K562 (cell line): ENCODE data around the gene DSP. TPM values are rescaled to one million over a fixed set of nuclear protein-coding genes. Genes with fewer than 3 reads are reported as not detected.
A peak's percentile ranks its signal among the peaks of the same experiment; 100 is the strongest.

ENCODE experiments used
- ARID1B ChIP-seq: fragments of 450-650 bp; IDR thresholded peaks from 2 replicates; pipeline ENCODE4 v1.6.1; 2016; ENCODE audit warnings: antibody characterized with exemption, mild to moderate bottlenecking, inconsistent platforms
- CEBPG ChIP-seq, 3 experiments: fragments of 200-800 bp in 1 of 3; sonication (Bioruptor generic) in 1 of 3; sonication (generic) in 1 of 3; formaldehyde crosslinking in 1 of 3; IDR thresholded peaks in 2 of 3; conservative IDR thresholded peaks in 1 of 3; 2 replicates each; pipeline versions ENCODE4 v1.6.1 to v1.8.0; 2016 to 2022; ENCODE audit warnings: missing compliant biosample characterization in 2 of 3, missing genetic modification characterization in 2 of 3, mild to moderate bottlenecking in 1 of 3, missing genetic modification reagents in 1 of 3
- E2F3 ChIP-seq: fragments of 250-450 bp; sonication (Bioruptor Pico); IDR thresholded peaks from 2 replicates; pipeline ENCODE4 v1.4.0; 2020; ENCODE audit warnings: mild to moderate bottlenecking
- FOXK2 ChIP-seq, 2 experiments: fragments of 450-650 bp; IDR thresholded peaks in 1 of 2; conservative IDR thresholded peaks in 1 of 2; 2 replicates each; pipeline ENCODE4 v1.6.1; 2016; ENCODE audit warnings: low read depth in 2 of 2, mild to moderate bottlenecking in 1 of 2
- MBD2 ChIP-seq: sonication (generic); IDR thresholded peaks from 2 replicates; pipeline ENCODE4 v1.6.1; 2016; ENCODE audit warnings: low read depth, borderline replicate concordance
- NUFIP1 ChIP-seq: fragments of 450-650 bp; IDR thresholded peaks from 2 replicates; pipeline ENCODE4 v1.6.1; 2018; ENCODE audit not compliant: partially characterized antibody
- POLR3G ChIP-seq: IDR thresholded peaks from 2 replicates; pipeline ENCODE4 v1.6.1; 2011; ENCODE audit not compliant: insufficient read length, insufficient replicate concordance; ENCODE audit errors: extremely low read depth
- RB1 ChIP-seq: fragments of 450-650 bp; IDR thresholded peaks from 2 replicates; pipeline ENCODE4 v1.6.1; 2017; ENCODE audit warnings: low read depth, mild to moderate bottlenecking
- SMC3 ChIP-seq: conservative IDR thresholded peaks from 2 replicates; pipeline ENCODE4 v1.6.1; 2011; ENCODE audit warnings: low read depth, low read length, improper control_type of control experiment; ENCODE audit not compliant: insufficient read depth
- ZC3H8 ChIP-seq: fragments of 450-650 bp; IDR thresholded peaks from 2 replicates; pipeline ENCODE4 v1.6.1; 2017
- ZNF134 ChIP-seq: fragments of 250-450 bp; sonication (Bioruptor Pico); conservative IDR thresholded peaks from 2 replicates; pipeline ENCODE4 v1.4.0; 2020
- ZNF224 ChIP-seq: sonication (generic); formaldehyde crosslinking; IDR thresholded peaks from 2 replicates; pipeline ENCODE4 v1.8.0; 2022; ENCODE audit warnings: mild to moderate bottlenecking, missing genetic modification reagents
- ZNF274 ChIP-seq: IDR thresholded peaks from 2 replicates; pipeline ENCODE4 v1.6.1; 2011; ENCODE audit warnings: low read depth, mild to moderate bottlenecking, low read length, moderate library complexity, borderline replicate concordance
- polyA plus RNA-seq, 8 experiments: library from polyadenylated mRNA; depleted of rRNA in 4 of 8; stranded (reverse) in 5 of 8; unstranded in 3 of 8; fragments of >200 nt; fragmentation: Nextera tagmentation in 2 of 8; fragmentation: Illumina TruSeq in 1 of 8; extraction: Ambion mirVana in 2 of 8; extraction: Trizol in 1 of 8; gene quantifications; 2 replicates each; pipeline versions ENCODE4 v1.2.1 to v1.2.3, GENCODE V29; 2011 to 2014; ENCODE audit warnings: inconsistent platforms in 1 of 8, missing spikeins in 1 of 8
- total RNA-seq, 7 experiments: library from RNA; depleted of rRNA in 6 of 7; stranded (reverse); fragments of >200 nt in 6 of 7; fragmentation: Illumina TruSeq in 2 of 7; extraction: Trizol in 2 of 7; gene quantifications; 2 replicates each; pipeline versions ENCODE4 v1.2.1 to v1.2.3, GENCODE V29; 2011 to 2021; ENCODE audit warnings: low replicate concordance in 1 of 7
- TF ChIP-seq, protein P1 (sequence below): fragments of 250-450 bp; sonication (Bioruptor Pico); IDR thresholded peaks from 2 replicates; pipeline ENCODE4 v1.5.0; 2021; ENCODE audit warnings: mild to moderate bottlenecking, moderate library complexity
- TF ChIP-seq, protein P2 (sequence below): fragments of 450-650 bp; formaldehyde crosslinking; IDR thresholded peaks from 2 replicates; pipeline ENCODE4 v1.4.0; 2020; ENCODE audit warnings: mild to moderate bottlenecking, moderate library complexity
- TF ChIP-seq, protein P3 (sequence below): fragments of 250-450 bp; sonication (Bioruptor Pico); IDR thresholded peaks from 2 replicates; pipeline ENCODE4 v1.4.0; 2020

Gene DSP
- total and polyA plus RNA-seq, 9 of the 15 experiments (the other 6 are each of a cell fraction or from before 2014, with no cell fraction given): under 0.01 to 0.24 (median 0.03) TPM; not detected in 2

DNA sequence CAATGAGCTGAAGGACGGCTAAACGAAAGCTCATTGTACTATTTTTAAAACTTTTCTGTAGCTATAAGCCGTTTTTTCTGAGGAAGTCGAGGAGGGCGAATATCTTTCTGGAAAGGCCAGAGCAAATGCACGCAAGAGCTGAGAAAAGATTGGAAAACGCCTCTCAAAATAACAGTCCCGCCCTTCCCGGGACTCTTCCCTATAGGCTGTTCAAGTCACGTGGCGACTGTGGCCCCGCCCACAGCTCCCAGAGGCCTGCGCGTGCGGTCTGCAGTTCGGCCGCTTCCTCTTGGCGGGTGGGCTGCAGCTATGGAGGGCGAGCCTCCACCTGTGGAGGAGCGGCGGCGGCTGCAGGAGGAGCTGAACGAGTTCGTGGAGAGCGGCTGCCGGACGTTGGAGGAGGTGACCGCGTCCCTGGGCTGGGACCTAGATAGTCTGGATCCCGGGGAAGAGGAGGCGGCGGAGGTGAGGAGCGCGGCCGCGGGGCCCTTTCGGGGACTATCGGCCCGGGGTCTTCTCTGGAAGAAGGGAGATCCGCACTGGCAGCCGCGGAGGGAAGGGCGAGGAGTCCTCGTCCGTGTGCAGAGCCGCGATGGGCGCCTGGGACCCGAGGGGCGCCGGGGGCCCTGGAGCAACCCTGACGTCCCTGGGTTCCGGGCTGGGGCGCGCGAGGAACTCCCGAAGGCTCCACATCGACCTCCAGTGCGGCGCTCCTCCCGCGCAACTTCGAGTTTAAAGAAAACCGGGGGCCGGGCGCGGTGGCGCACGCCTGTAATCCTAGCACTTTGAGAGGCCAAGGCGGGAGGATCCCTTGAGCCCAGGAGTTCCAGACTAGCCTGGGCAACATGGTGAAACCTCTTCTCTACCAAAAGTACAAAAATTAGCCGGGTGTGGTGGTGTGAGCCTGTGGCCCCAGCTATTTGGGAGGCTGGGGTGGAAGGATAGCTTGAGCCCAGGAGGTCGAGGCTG is 48.8 kb downstream of the DSP start, which contains the start of gene SNRNP48 (continued):
- TF ChIP-seq, protein P1, sequence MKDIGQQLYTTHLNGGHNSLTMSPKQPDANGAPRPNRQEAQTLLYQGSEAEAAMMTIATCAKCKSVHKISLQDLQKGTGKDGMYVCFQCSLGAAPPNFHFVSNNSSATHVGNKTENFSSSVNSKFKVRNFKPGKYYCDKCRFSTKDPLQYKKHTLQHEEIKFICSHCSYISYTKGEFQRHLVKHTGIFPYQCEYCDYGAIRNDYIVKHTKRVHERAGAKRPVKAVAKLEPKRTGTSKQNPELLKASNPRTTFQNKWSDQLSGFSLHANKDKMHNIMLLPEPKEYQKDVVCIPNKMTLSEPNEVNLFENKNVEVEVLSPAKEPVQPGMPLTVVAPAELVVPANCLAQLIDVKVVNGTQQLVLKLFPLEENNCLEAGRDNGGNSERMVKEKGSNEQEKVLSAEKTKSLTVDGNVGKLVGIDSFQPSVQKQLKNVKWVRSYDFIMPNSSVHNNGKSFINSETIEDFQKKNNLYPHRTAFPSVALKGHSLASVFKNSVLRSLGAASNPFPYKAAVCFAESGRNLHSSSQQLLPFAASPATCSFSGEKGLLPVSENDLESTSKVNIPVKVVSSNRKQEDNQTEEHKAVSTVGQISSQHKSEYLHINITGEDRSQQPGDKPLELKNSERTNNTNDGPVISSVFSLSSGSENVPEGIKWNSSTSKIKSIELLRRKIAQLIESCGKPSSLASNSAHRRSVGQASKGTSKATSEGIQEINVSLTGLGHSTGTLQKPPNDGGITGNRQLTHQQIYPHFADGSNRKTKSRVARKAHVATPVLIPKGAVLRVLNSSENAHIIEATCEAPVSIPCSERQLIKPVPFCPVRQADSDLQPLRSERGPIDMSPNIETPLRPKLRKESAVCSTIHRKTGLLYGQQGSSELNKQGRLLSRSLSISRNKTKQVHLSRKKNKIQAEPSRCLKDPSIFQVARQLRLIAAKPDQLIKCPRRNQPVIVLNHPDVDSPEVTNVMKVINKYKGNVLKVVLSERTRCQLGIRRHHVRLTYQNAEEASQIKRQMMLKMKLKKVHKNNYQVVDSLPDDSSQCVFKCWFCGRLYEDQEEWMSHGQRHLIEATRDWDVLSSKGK (CRISPR knock-in tag): no peak
- no peak for TF ChIP-seq SMC3
- TF ChIP-seq ZNF224 (CRISPR knock-in tag): no peak
- TF ChIP-seq MBD2: peak; percentile 87
- TF ChIP-seq, protein P2, sequence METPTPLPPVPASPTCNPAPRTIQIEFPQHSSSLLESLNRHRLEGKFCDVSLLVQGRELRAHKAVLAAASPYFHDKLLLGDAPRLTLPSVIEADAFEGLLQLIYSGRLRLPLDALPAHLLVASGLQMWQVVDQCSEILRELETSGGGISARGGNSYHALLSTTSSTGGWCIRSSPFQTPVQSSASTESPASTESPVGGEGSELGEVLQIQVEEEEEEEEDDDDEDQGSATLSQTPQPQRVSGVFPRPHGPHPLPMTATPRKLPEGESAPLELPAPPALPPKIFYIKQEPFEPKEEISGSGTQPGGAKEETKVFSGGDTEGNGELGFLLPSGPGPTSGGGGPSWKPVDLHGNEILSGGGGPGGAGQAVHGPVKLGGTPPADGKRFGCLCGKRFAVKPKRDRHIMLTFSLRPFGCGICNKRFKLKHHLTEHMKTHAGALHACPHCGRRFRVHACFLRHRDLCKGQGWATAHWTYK (CRISPR knock-in tag): 0 out of 2 replicates have a peak, but pooled peaks have one; percentile 57
- TF ChIP-seq ZC3H8: no peak
- TF ChIP-seq CEBPG (CRISPR knock-in tag; IDR thresholded peaks at IDR 0.05): no peak
- no peak for TF ChIP-seq CEBPG (tag; conservative IDR thresholded peaks at IDR 0.05 in 1 of 2, IDR thresholded peaks at IDR 0.05 in 1 of 2)
- TF ChIP-seq NUFIP1: no peak
- TF ChIP-seq, protein P3, sequence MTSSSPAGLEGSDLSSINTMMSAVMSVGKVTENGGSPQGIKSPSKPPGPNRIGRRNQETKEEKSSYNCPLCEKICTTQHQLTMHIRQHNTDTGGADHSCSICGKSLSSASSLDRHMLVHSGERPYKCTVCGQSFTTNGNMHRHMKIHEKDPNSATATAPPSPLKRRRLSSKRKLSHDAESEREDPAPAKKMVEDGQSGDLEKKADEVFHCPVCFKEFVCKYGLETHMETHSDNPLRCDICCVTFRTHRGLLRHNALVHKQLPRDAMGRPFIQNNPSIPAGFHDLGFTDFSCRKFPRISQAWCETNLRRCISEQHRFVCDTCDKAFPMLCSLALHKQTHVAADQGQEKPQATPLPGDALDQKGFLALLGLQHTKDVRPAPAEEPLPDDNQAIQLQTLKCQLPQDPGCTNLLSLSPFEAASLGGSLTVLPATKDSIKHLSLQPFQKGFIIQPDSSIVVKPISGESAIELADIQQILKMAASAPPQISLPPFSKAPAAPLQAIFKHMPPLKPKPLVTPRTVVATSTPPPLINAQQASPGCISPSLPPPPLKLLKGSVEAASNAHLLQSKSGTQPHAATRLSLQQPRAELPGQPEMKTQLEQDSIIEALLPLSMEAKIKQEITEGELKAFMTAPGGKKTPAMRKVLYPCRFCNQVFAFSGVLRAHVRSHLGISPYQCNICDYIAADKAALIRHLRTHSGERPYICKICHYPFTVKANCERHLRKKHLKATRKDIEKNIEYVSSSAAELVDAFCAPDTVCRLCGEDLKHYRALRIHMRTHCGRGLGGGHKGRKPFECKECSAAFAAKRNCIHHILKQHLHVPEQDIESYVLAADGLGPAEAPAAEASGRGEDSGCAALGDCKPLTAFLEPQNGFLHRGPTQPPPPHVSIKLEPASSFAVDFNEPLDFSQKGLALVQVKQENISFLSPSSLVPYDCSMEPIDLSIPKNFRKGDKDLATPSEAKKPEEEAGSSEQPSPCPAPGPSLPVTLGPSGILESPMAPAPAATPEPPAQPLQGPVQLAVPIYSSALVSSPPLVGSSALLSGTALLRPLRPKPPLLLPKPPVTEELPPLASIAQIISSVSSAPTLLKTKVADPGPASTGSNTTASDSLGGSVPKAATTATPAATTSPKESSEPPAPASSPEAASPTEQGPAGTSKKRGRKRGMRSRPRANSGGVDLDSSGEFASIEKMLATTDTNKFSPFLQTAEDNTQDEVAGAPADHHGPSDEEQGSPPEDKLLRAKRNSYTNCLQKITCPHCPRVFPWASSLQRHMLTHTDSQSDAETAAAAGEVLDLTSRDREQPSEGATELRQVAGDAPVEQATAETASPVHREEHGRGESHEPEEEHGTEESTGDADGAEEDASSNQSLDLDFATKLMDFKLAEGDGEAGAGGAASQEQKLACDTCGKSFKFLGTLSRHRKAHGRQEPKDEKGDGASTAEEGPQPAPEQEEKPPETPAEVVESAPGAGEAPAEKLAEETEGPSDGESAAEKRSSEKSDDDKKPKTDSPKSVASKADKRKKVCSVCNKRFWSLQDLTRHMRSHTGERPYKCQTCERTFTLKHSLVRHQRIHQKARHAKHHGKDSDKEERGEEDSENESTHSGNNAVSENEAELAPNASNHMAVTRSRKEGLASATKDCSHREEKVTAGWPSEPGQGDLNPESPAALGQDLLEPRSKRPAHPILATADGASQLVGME (CRISPR knock-in tag): 0 out of 2 replicates have a peak, but pooled peaks have one; percentile 33
- TF ChIP-seq ZNF134: no peak
- no peak for TF ChIP-seq POLR3G
- peak; percentile 77; the same call in 1 of the 2 replicates for TF ChIP-seq RB1
- no peak for TF ChIP-seq ARID1B
- 0 out of 2 replicates have a peak, but pooled peaks have one; percentile 43 for TF ChIP-seq E2F3 (CRISPR knock-in tag)
- TF ChIP-seq FOXK2 (conservative IDR thresholded peaks at IDR 0.05 in 1 of 2, IDR thresholded peaks at IDR 0.05 in 1 of 2; ENCODE audit: low read depth in 2 of 2): peak in 1 of 2 experiments; percentile 42; a peak in 1 of 4 replicates
- TF ChIP-seq ZNF274: no peak
